Ammon's horn (tissue), 1 donor: ENCODE results near the gene TOE1.

ENCODE experiments used
- DNase-seq: peaks from one replicate; pipeline ENCODE4 v3.0.0-alpha.2; 2016; ENCODE audit warnings: low spot score

Gene TOE1

DNA sequence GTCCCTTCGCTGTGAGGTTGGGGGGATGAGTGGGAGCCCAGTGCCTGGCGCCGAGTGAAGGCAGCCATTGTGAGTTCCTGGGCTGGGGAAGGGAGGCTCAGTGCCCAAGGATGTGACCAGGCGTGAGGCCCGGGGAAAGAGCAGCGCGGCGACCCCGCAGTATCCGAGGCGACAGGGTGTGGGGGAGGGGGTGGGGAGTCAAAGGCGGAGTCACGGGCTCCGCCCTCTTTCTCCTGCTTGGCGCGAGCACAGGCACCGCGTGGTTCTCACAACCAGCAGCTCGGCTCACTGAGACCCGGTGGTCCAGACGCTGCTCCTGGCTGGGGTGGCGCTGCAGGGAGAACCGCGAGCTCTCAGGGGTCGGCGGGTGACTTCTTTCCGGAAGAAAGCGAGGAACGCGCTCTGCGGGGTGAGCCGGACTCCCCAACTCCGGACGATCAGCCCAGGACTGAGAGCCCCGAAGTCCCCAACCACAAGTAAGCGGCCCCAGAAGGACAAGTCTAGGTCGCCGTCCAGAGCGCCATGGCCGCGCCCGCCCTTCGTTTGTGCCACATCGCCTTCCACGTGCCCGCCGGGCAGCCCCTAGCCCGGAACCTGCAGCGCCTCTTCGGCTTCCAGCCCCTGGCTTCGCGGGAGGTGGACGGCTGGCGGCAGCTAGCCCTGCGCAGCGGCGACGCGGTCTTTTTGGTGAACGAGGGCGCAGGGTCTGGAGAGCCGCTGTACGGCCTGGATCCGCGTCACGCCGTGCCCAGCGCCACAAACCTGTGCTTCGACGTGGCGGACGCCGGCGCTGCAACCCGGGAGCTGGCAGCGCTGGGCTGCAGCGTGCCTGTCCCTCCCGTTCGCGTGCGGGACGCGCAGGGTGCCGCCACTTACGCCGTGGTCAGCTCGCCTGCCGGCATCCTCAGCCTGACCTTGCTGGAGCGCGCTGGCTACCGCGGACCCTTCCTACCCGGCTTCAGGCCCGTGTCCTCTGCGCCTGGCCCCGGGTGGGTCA is 13.0 kb upstream of the TOE1 start, which contains the start of gene HPDL:
Gene HPDL, plus strand, starts transcription at position 269 of the 997 bp plus-strand sequence. Its CDS starts 254 bp downstream, at position 523.
- DNase-seq: peak; percentile 83

DNA sequence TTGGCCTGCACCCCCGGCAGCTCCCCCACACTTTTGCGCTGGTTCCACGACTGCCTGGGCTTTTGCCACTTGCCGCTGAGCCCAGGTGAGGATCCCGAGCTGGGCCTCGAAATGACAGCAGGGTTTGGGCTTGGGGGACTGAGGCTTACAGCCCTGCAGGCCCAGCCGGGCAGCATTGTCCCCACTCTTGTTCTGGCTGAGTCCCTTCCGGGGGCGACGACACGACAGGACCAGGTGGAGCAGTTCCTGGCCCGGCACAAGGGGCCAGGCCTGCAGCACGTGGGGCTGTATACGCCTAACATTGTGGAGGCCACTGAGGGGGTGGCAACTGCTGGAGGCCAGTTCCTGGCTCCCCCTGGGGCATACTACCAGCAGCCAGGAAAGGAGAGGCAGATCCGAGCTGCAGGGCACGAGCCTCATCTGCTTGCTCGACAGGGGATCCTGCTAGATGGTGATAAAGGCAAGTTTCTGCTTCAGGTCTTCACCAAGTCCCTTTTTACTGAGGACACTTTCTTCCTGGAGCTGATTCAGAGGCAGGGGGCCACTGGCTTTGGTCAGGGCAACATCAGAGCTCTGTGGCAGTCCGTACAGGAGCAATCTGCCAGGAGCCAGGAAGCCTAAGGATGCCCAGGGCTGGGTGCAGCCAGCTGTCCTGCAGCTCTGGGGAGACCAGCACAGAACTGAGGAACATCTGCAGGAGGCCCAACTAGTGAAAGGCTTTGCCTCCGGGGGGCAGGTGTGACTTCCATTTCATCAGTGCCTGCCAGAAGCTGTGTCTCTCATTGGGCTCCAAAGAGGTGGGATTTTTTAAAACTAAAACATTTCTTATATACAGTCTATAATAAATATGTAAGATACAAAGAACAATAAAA is 12.1 kb upstream of the TOE1 start:
- DNase-seq: no peak

DNA sequence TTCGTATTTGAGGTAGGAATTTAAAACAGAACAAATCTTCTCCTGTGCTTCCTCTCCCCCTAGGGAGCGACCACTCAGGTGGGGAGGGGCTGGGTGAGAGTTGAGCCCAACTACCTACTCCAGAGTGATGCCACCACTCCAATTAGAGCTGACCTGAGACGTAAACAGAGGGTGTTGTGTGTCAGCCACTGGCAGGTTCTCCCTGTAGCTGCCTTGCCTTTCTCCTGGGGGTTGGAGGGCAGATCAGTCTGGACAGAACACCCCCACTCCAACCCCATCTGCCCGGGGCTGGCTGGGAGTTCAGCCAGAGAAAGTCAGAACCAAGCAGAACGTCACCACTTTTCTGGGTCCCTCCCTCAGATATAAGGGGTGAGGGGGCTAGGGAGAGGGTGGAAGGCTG is 11.3 kb upstream of the TOE1 start:
- DNase-seq: no peak

DNA sequence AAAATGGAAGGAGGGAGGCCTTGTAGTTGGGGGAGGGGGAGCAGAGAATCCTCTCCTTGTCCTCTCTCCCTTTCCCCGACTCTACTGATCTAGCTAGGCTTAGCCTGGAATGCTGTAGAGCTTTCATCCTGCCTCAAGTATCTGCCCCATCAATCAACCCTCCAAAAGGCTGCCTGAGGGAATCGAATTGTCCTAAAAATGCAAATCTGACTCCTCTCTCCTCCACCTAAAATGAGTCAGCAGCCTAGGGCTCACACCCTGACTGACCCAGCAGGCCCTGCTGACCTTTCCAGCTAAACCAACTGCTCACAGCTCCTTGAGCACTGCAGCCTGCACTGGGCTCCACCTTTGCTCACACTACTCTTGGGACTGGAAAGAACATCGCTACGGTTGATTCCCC is 10.5 kb upstream of the TOE1 start:
- no peak for DNase-seq

DNA sequence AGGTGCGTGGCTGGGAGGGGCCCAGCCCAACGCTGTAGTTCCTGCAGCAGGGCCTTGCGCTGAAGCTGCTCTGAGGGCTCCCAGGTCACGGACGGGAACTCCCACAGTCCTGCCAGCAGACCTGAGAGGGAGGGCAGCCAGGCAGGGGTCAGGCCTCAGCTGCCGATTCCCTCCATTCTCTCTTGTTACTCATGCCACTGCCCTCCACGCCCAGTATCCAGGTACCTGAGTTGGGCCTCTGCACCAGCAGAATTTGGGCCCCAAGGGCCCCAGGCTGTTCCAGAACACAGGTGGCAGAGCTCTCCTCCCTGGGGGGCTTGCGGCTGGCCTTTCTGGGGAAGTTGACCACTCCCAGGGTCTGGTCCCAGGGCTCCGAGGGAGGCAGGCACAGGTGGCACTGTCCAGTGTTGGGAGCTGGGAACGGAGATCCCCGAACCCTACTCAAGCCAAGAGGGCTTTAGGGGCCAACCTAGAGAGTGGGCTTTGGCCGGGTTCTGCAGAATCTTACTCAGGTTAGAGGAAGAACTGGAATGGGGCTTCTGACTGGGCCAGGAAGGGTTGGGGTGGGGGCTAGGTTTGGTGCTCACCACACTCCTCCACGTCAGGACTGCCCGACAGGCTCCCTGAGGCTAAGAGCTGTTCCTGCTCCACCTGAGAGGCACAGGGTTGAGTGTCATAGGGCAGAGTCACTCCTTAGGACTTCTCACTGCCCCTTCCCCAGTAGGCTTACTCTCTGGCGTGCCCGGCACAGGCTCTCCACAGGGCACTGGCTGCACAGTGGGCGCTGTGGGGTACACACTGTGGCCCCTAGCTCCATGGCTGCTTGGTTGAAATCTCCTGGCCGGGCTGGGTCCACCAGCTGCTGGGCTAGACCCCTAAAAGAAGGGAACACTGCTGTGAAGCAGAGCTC is 8.3 kb upstream of the TOE1 start:
- no peak for DNase-seq

DNA sequence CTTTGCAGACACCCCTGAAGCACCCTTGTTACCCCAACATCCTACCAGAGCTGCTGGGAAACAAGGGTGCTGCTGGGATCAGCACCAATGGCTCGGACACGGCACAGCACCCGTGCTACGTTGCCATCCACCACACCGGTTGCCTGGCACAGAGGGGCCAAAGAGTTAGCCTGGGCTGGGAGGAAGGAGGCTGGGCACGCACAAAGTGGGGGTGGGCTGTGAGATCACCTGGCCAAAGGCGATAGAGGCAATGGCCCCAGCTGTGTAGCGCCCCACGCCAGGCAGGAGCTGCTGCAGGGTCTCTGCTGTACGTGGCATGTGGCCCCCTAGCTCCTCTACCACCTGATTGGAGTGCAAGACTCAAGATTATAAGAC is 7.6 kb upstream of the TOE1 start:
- no peak for DNase-seq

DNA sequence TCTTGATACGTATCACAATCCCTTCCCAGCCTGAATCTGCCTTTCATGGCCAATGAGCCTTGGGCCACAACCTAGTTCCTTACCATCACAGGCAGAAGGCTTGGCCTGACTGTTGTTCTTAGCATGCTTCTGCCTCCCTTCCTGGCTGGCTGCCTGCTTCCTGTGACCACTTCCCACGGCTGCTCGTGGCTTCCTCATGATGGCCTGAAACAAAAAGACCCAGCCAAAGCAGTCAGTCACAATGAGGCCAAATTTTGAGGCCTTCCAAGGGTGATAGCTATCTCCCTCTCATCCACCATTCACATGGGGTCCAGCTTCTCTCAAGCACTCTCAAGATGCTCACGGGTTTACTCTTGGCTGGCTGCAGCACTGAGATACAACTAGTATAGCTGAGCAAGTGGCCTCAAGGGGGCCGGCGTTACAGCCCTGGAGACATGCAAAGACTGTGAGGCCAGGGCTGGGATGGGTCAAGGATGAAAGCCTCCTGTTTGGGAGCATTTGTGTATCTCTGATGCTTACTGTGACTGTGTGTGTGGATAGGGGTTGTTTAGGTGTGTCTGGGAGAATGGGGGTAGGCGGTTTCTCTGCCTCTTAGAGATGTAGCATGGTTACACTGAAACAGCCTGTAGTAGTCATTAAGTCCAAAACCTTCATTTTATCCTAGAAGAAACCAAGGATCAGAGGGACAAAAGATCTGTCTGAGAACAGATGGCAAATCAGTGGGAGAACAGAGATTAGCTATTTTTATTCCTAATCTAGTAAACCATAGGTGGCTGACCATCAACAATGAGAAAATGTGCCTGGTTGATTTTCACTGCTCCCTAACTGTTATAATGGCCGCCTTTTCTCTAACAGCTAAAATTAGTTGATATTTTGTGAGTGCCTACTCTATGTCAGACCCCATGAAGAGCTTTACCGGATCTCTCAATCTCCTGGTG is 5.4 kb upstream of the TOE1 start:
- DNase-seq: peak; percentile 71

DNA sequence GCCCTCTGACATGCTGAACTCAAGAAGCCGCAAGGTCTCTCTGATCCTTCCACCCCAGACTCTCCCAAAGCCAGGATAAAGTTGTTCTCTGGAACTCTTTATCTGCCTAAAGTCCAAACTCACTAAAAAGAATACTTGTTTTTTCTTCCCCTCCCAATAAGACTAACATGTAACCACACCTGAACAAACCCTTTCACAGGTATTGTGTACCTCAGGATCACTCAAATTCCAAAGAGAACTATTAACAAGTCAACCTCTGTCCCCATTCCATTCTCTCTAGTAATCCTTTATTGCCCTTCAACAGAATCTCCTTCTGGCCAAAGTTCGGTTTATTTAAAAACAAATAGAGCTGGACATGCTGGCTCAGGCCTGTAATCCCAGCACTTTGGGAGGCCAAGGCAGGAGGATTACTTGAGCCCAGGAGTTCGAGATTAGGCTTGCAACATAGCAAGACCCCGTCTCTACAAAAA is 4.1 kb upstream of the TOE1 start:
- DNase-seq: no peak

DNA sequence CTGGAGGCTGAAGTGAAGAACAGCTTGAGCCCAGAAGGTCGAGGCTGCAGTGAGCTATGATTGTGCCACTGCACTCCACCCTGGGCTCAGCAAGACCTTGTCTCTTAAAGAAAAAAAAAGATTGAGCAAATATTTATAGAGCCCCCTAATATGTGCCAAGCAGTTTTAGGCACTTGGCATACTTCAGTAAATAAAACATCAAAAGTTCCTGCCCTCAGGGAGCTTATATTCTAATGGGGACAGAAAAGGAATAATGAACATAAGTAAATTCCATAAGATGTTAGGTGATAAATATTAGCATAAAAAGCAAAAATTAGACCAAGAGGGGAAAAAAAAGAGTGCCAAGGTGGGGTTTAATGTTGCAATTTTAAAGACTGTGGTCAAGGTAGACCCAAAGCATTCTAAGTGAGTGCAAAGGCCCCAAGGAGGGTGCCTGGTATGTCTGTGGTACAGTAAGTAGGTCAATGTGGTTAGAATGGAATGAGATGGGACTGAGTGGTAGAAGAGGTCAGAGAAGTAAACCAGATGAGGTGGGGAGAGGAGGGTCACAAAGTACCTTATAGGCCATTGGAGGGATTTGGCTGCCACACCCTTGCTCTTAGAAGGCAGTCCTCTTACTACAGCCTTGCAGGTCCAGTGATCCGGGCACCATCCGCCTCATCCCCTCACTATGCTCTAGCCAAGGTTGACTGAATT is 2.2 kb upstream of the TOE1 start:
- no peak for DNase-seq

DNA sequence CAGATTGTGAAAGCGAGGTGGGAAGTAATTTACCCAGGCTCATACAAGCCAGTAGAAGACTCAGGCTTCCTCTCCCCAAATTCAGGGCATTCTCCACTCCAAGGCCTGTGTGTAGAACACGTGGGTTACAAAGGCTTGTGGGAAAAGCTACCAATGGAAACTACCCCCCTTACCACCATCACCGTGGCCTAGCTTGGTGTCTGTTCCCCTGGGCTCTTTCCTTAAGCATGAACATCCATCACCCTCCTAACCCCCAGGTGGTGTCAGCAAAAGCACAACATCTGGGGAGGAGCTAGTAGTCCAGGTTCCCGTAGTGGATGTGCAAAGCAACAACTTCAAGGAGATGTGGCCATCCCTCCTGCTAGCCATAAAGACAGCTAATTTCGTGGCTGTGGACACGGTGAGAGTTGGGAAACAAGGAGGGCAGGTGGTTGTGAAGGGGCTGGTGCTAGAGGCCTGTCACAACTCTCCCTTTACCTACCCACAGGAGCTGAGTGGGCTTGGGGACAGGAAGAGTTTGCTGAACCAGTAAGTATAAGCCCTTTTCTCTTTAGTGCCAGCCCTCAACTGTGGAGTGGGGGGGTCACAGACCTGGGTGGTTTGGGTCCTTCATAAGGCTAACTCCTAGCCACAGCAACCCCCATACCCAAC is 971 bp downstream of the TOE1 start:
- no peak for DNase-seq

DNA sequence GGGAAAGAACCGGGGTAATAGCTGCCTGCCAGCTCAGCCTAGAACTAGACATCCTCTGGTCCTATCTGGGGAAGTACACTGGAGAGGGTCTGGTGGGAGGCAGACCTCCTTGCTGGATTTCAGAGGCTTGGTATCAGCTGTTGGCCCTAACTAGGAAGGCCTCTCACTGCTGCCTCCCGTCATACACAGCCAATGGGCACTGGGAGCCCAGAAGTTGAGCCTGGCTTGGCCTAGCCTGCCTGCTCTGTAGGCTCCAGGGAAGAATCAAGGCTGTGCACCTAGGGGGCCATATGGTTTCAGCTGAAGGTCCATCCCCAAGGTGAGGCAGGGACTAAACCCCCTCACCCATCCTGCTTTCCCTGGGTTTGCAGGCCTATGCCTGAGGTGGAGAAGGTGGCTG is 4.5 kb downstream of the TOE1 start:
- no peak for DNase-seq

DNA sequence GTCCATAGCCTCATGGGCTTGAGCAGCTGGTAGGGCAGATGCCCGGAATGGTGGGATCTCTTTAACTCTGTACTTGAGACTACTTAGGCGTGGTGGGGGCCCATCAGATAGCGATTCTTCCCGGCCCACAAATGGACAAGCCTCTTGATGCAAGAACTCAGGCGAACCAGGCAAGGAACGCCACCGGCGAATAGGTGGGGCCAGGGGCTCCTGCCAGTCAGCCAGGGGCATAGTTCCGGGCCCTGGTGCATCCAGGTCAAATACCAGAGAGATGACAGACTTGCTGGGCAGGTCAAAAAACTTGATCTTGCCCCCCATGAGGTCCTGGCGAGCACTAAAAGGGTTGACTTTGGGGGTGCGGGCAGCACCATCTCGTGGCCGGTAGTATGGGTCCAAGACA is 5.0 kb downstream of the TOE1 start:
- DNase-seq: no peak

DNA sequence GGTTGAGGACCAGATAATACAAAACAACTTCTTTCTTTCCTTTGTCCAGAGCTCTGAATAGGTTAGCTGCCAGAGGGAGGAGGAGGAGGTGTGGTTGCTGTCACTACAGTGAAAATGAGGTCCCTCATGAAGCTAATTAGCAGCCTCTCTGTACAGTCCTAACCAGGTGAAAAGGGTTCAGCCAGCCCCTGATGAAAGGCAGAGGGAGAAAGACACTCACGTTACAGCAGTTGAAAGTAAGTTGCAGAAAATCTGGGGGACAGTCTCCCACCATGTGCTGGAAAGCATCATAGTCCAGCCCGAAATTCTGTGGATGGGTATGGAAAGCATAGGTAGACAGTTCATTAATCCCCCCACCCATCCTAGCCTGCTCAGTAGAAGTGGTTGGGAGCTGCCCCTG is 6.5 kb downstream of the TOE1 start:
- no peak for DNase-seq

DNA sequence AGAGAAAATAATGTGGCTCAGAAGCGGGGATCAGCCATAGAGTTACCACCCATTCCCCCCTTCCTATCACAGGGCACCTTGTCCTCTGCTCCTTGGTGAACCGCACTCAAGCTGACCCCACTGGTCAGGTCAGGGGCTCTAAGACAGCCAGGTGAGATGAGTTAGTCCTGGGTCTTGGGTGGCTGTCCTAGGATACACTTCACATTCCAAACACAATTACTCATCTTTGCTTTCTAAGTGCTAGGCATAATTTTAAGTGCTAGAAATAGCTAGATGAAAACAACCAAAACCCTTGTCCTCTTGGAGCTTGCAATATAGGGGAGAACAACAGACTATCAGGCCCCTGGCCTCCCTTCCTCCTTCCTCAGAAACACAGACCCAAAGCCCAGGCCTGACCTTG is 8.1 kb downstream of the TOE1 start:
- no peak for DNase-seq

DNA sequence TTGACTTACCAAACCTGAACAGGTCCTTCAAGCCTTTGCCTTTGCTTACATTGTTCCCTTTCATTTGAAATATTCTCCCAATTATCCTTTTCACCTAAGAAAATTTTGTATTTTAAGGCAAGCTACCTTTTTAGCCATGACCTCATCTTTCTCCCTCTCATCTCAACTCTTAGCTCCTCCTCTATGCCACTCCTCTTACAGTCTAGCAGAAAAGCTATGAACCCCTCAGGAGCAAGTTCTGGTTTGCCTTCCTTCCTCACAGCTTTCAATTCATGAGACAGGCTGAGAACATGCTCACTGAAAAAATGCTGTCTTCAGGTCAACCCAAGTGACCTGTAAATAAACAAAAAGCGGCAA is 8.6 kb downstream of the TOE1 start:
- no peak for DNase-seq

DNA sequence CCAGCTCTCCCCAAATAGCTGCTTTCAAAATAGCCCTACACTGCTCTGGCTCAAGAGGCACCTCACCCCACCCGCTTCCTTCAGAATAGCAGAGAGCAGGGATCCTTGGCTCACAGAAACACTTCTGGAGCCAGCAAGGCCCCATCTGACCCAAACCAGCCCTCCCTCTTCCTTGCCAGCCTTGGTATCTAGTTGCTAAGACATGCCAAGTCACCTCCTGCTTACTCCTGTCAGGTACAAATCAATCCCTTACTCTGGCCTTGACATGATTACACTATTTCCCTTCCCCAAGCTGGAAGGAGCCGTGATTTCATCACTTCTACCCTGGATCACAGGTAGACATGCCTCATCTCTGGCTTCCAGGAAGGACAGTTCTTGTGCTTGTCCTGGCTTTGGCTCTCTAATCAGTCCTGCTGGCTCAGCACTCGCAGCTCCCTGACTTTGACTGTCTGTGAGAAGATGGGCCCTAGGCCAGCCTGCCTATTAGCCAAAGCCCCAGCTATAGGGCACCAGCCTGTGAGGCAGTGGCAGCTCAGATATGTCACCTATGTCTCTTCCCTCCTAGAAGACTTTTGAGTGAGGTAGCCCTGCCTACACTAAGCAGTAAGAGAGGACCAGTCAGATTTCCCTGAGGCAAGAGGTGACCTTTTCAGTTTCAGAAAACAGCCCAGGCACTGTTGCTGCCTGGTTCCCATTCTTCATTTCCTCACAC is 9.2 kb downstream of the TOE1 start:
- no peak for DNase-seq

DNA sequence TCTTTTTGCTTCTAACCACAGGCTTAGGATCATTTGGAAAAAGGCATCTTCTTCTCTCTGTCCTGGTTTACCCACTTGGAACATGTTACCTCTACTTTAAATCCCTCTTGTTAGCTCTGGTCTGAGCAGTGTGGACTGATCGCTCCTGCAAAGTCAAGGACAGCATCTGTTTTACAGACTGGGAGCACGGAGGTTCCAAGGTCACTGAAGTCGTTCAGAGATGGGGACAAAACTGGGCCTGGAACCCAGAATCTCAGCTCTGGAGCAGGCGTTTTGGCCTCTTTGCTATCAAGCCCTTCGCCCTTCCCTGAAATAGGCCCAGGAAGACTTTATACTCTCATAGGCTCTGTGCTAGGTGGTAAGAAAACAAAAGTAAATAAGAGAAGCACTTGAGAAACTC is 11.5 kb downstream of the TOE1 start:
- no peak for DNase-seq

DNA sequence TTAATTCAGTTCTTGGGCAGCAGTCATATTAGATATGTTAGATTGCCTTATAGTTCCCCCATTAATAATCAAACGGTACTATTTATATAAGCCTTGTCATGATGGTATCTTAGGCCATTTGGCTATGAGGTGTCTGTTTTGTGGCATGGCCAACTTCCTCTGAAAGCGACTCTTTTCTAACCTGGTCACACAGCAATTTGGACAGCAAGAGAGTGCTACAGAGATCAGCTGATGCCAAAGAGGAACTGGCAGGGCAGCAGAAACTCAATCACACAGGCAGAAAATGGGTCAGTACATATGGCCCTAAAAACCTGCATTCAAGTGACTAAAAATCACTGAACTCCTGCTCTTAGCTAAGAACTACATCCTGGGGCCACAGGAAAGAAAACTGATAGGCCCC is 13.7 kb downstream of the TOE1 start:
- no peak for DNase-seq

DNA sequence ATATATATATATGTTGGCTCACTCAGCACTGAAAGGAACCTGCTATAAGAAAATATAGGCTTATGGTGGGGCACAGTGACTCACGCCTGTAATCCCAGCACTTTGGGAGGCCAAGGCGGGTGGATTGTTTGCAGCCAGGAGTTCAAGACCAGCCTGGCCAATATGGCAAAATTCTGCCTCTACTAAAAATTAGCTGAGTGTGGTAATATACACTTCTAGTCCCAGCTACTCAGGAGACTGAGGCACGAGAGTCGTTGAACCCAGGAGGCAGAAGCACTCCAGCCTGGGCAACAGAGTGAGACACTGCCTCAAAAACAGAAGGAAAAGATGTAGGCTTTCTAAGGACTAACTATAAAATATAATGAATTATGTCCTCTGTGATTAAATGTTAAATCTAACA is 14.9 kb downstream of the TOE1 start:
- DNase-seq: no peak
